WERI-Rb-1 (cell line): Measurements from ENCODE around the gene FGF14.

Source experiments
- DNase-seq: peaks from one replicate; pipeline ENCODE4 v3.0.0-alpha.2; 2020
- H3K27ac ChIP-seq: fragments of 250-450 bp; sonication (Bioruptor Pico); 2 replicates; pipeline ENCODE4 v1.5.1; 2020; ENCODE audit warnings: mild to moderate bottlenecking, moderate library complexity
- H3K27me3 ChIP-seq: fragments of 250-450 bp; sonication (Bioruptor Pico); 2 replicates; pipeline ENCODE4 v1.5.1; 2021; ENCODE audit warnings: mild to moderate bottlenecking, low read depth, moderate library complexity; ENCODE audit not compliant: insufficient read depth, severe bottlenecking
- H3K36me3 ChIP-seq: fragments of 250-450 bp; sonication (Bioruptor Pico); 2 replicates; pipeline ENCODE4 v1.5.1; 2020; ENCODE audit warnings: mild to moderate bottlenecking, moderate library complexity
- H3K4me3 ChIP-seq: 2 replicates; pipeline ENCODE4 v1.5.1; 2011; ENCODE audit warnings: low read depth, mild to moderate bottlenecking, control low read depth, low read length
- H3K9me3 ChIP-seq: fragments of 250-450 bp; sonication (Bioruptor Pico); 2 replicates; pipeline ENCODE4 v1.5.1; 2021; ENCODE audit warnings: mild to moderate bottlenecking, moderate library complexity; ENCODE audit not compliant: severe bottlenecking
- TF ChIP-seq, protein P1 (sequence below): IDR thresholded peaks from 2 replicates; pipeline ENCODE4 v1.5.1; 2011; ENCODE audit warnings: low read depth, mild to moderate bottlenecking, control low read depth, inconsistent platforms, low read length

FGF14 gene

DNA sequence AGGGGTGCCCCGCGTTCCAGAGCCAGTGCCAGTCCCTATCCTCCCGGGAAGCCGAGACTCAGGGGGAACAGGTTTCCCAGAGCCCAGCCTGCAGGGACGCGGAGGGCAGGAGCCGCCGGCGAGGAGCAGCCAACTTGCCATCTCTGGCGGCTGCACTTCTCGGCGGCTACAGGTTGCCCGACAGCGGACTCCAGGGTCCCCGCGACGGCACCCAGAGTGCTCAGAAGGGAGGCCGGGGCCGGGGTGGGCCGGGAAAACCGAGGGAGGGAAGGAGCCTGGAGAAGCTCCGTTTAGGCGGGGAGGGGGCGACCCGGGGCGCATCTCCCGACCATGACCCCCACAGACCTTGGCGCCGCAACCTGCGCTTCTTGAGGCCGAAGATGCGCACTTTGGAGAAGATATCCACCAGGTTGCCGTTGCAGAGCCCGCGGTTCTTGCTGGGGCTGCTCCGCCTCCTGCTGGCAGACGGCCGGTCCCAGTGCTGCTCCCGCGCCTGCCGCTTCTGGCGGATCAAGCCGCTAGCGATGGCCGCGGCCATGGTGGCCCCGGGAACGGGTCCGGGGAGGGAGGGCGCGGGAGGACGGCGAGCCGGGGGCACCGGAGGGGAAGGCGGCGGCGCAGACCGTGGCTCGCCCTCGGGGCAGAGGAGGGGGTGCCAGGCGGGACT lies 485.6 kb downstream of the FGF14 start:
- TF ChIP-seq, protein P1, sequence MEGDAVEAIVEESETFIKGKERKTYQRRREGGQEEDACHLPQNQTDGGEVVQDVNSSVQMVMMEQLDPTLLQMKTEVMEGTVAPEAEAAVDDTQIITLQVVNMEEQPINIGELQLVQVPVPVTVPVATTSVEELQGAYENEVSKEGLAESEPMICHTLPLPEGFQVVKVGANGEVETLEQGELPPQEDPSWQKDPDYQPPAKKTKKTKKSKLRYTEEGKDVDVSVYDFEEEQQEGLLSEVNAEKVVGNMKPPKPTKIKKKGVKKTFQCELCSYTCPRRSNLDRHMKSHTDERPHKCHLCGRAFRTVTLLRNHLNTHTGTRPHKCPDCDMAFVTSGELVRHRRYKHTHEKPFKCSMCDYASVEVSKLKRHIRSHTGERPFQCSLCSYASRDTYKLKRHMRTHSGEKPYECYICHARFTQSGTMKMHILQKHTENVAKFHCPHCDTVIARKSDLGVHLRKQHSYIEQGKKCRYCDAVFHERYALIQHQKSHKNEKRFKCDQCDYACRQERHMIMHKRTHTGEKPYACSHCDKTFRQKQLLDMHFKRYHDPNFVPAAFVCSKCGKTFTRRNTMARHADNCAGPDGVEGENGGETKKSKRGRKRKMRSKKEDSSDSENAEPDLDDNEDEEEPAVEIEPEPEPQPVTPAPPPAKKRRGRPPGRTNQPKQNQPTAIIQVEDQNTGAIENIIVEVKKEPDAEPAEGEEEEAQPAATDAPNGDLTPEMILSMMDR, result peak; percentile 92
- peak; percentile 89 for DNase-seq
- Histone ChIP-seq H3K4me3 (peak overlapping the region; percentile 70), H3K9me3 (no peaks in the 10 kb centered on the region), H3K36me3 (no peaks in the 10 kb centered on the region), H3K27ac (no peak overlapping the region), H3K27me3 (peaks cover 16% of the 10 kb centered on the region)

DNA sequence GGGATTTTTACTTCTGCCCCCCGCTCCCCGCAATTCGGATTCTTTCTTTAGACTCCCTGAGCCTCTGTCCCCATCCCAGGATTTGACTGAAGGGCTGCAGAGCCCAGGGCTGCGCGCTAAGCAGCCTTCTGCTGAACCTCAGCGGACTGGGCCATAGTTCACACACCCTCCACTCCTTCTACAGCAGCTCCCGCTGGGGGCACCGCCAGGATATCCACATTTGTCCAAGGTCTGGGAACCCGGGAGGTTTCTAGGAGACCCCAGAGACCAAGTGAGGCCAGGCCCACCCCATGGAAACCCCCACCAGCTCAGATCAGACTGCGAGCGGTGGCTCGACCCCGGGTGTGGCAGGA lies 486.1 kb downstream of the FGF14 start:
- TF ChIP-seq, protein P1, result no peak
- no peak overlapping the region for H3K27ac ChIP-seq
- peaks cover 16% of the 10 kb centered on the region for H3K27me3 ChIP-seq
- H3K4me3 ChIP-seq, result peak overlapping the region; percentile 70
- DNase-seq, result peak; percentile 41
- H3K9me3 ChIP-seq, result no peaks in the 10 kb centered on the region
- H3K36me3 ChIP-seq, result no peaks in the 10 kb centered on the region

DNA sequence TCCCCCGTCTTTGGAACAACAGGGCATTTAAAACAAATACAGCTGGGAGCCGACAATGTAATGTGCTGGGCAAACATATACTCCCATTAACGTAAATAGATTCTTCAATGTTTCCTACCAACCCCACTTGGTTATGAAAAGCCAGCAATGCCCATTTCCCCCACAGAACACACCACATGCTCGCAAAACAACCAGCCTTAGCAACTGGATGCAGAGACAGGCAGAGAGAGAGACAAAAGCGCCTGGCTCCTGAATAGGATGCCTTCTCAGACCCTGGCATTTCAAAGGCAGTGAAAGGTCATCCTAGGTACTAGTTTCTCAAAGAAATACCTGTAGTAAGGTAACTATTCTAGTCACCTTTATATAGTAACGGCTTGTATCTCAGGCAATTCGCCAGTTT lies 486.5 kb downstream of the FGF14 start:
- Histone ChIP-seq H3K4me3 (peak overlapping the region; percentile 70), H3K27me3 (peaks cover 16% of the 10 kb centered on the region), H3K9me3 (no peaks in the 10 kb centered on the region), H3K36me3 (no peaks in the 10 kb centered on the region), H3K27ac (no peak overlapping the region)
- TF ChIP-seq, protein P1, result no peak
- DNase-seq, result no peak

DNA sequence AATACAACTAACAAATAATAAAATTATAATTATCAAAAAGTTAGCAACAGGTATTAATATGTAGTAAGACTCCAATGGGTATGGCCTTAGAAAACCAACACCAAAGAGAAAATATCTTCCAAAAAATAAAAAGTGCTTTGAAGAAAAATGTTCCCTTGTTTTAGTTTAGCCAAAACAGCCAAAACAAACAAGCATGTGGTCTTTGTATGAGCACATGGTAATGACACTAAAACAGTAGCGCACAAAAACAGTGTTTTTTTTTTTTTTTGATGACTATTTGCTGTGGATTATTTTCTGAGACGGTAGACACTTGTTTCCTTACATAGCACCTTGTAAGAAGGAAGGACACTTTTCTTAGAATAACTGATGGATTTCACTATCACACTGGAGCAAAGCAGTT lies 490.1 kb downstream of the FGF14 start:
- DNase-seq, result no peak
- Histone ChIP-seq H3K9me3 (no peaks in the 10 kb centered on the region), H3K36me3 (no peaks in the 10 kb centered on the region), H3K27me3 (peaks cover 16% of the 10 kb centered on the region), H3K27ac (no peak overlapping the region), H3K4me3 (no peak overlapping the region)
- TF ChIP-seq, protein P1, result no peak

DNA sequence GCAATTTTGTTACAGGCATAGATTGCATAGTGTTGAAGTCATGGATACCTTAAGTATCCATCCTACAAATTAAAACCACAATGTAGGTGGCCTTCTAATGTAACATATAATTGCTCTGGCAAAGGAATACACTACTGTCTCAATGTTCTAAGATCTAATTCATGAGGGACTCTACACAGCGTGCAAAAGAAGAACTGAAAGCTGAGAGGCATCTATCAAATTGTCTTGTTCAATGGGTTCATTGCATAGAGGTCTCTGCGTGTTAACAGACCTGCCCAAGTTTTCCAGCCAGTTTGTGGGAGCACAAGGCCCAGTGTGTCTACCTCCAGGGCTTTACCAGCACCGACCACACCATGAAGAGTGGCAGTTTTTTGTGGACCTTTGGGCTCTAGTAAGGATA lies 498.0 kb downstream of the FGF14 start:
- TF ChIP-seq, protein P1, result no peak
- no peaks in the 10 kb centered on the region for H3K9me3 ChIP-seq

DNA sequence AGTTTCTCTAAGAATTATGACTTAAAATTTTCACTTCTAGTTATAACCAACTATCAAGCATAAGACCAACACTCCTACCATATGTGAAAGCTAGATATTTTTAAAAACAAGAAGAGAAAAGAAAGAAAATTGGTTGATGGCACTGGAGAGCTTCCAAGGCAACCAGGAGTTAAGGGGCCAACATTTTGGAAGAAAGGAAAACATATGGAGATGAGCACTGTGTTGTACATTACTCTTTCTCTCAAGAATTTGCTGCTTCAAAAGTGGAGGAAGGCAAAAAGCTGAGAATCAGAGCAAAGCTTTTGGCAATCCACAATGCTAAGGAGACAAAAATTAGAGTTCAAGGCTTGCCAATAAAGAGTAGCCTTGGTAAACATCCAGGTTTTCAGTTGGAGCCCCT lies 503.2 kb downstream of the FGF14 start:
- TF ChIP-seq, protein P1, result no peak
- no peaks in the 10 kb centered on the region for H3K9me3 ChIP-seq
- H3K27me3 ChIP-seq, result no peaks in the 10 kb centered on the region
- H3K36me3 ChIP-seq, result no peaks in the 10 kb centered on the region
- no peak for DNase-seq
- H3K4me3 ChIP-seq, result no peak overlapping the region
- H3K27ac ChIP-seq, result no peak overlapping the region

More for the DNA sequence above, 498.0 kb downstream of the FGF14 start:
- Histone ChIP-seq H3K36me3 (no peaks in the 10 kb centered on the region), H3K4me3 (no peak overlapping the region), H3K27me3 (no peaks in the 10 kb centered on the region), H3K27ac (no peak overlapping the region)
- DNase-seq, result no peak
